Fibroblast of pulmonary artery (primary cell): ENCODE data around the gene MEGF11.

Experiments used
- DNase-seq: peaks from one replicate; pipeline ENCODE4 v3.0.0-alpha.2; 2010; ENCODE audit warnings: low read depth
- H3K4me3 ChIP-seq: replicated peaks from 2 replicates; pipeline ENCODE4 v1.5.1; 2011; ENCODE audit warnings: low read depth, mild to moderate bottlenecking, control low read depth, low read length, moderate library complexity
- TF ChIP-seq, protein P1 (sequence below): IDR thresholded peaks from 2 replicates; pipeline ENCODE4 v1.5.1; 2011; ENCODE audit warnings: mild to moderate bottlenecking, control low read depth, low read length, inconsistent platforms; ENCODE audit errors: missing control alignments

Gene MEGF11

DNA sequence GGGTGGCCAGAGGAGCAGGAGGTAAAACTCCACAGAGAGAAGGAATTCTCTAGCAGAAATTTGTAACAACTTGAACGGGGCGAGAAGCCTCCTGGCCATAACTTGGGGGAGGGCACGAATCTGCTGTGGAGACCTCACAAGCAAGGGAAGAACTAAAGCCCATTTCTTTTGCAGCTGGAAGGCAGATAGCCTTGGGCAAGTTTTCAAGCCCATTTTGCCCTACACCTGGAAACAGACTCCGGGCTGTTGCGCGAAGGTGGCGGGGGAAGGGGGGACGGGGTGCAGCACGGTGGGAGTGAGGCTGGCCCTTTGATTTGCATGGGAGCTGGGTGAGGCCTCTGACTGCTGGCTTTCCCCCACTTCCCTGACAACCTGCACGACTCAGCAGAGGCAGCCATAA, 168.8 kb downstream of the MEGF11 start:
- DNase-seq: no peak
- no peak overlapping the region for H3K4me3 ChIP-seq
- TF ChIP-seq, protein P1, sequence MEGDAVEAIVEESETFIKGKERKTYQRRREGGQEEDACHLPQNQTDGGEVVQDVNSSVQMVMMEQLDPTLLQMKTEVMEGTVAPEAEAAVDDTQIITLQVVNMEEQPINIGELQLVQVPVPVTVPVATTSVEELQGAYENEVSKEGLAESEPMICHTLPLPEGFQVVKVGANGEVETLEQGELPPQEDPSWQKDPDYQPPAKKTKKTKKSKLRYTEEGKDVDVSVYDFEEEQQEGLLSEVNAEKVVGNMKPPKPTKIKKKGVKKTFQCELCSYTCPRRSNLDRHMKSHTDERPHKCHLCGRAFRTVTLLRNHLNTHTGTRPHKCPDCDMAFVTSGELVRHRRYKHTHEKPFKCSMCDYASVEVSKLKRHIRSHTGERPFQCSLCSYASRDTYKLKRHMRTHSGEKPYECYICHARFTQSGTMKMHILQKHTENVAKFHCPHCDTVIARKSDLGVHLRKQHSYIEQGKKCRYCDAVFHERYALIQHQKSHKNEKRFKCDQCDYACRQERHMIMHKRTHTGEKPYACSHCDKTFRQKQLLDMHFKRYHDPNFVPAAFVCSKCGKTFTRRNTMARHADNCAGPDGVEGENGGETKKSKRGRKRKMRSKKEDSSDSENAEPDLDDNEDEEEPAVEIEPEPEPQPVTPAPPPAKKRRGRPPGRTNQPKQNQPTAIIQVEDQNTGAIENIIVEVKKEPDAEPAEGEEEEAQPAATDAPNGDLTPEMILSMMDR: no peak

DNA sequence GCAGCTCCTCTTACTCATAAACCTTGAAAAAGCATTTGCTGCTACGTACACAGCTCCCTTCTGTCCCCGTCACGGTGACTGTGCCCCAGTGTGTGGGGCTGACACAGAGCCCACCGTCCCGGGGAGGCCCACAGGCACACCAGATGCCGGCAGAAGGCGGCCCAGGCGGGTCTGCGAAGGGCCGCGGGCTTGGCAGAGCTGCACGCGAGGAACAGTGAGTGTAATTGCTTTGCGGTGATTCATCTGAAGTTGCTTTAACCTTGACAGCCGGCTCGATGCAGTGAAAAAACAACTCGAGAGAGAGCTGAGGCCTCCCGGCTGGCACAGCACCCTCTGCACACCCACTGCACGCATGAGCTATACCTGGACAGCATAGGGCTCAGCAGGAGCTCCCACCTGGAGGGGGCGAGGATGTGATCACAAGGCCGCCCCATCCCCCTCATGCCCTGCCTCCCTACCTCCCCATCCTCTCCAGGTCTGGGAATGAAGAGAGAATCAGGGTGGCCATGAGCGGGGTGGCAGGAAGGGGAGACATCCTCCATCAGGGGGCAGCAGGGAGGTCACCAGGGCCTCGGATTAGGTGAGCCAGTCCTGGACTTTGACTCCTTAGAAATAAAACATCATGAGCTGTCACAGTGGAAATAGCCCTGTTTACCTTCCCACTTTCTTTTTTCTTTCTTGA, 172.7 kb downstream of the MEGF11 start:
- TF ChIP-seq, protein P1: no peak
- H3K4me3 ChIP-seq: no peak overlapping the region
- peak; percentile 63 for DNase-seq

DNA sequence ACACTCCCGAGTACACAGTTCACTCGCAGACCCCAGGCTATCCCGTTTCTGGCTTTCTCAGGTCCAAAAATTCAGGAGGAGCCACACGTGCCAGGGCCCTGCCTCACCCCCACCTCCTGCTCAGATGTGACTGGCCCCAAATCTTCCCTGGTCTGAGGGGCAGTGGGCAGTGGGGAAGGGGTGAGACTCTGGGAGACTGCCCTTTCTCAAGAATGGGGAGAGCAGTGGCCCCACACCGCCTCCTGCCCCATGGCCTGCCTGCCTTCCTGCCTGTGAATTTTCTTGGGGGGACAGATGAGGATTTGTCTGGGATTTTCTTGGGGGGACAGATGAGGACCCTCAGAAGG, 174.6 kb downstream of the MEGF11 start:
- H3K4me3 ChIP-seq: no peak overlapping the region
- TF ChIP-seq, protein P1: no peak
- DNase-seq: no peak

GRCh38 chr15:66078196-66078928, 175.2 kb downstream of the MEGF11 start:
- H3K4me3 ChIP-seq: no peak overlapping the region
- DNase-seq: no peak
- TF ChIP-seq, protein P1: no peak

DNA sequence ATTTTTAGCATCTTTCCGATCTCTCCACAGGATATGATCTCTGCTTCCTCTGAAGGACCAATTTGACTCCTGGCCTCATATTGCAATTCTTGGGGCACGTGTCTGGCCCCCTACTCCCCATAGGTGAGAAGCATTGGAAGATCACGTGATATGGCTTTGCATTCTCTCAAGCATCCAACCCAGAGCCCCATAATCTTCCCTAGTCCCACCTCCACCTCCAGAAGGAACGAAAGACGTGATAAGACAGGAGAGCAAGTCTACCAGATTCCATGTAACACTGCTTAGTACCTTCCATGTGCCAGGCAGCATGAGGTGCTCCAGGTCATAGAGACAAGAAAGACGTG, 176.3 kb downstream of the MEGF11 start:
- TF ChIP-seq, protein P1: no peak
- no peak overlapping the region for H3K4me3 ChIP-seq
- DNase-seq: no peak

GRCh38 chr15:66076591-66077319, 176.8 kb downstream of the MEGF11 start:
- no peak overlapping the region for H3K4me3 ChIP-seq
- DNase-seq: no peak
- TF ChIP-seq, protein P1: no peak
